ENCODE data around the gene FAM234B. TPM values are rescaled to one million over a fixed set of nuclear protein-coding genes. Genes with fewer than 3 reads are reported as not detected.
"Not testable (repeated sequence)": the region's sequence is repeated elsewhere in the genome, so short reads cannot be mapped to it uniquely, and the experiment has no call there.

FAM234B gene
- total and polyA plus RNA-seq, 2 donors from 2014 or later: 9.6 TPM

DNA sequence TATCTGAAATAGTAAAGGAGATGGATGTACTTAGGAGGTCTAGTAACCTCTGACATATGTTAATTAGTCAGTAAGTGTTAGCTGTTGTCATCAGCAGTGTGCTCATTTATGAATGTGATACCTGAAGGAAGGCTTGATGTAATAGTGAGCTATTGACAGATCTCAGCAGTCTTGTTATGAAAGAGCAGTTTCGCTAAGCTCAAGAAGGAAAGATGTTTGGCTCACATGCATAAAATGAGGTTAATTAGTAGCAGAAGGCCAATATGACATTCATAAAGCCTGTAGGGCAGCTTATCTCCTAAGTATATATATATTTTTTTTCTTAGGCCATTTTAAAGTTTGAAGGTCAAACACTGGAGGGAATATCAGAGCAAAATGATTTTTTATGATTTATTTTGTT lies 2.8 kb downstream of the FAM234B start:
- Histone ChIP-seq H3K27me3 (ENCODE audit: control insufficient read depth, insufficient read depth, low read length) (no peaks in the 10 kb centered on the region), H3K27ac (ENCODE audit: low read depth in 2 of 2, low read length in 2 of 2) (no peak overlapping the region), H3K9ac (ENCODE audit: low read length in 3 of 3) (no peak overlapping the region), H3K36me3 (ENCODE audit: control insufficient read depth in 2 of 3, insufficient read depth in 3 of 3, low read length in 3 of 3) (no peaks in the 10 kb centered on the region), H3K9me3 (ENCODE audit: control insufficient read depth in 2 of 3, insufficient read depth in 1 of 3, low read length in 3 of 3) (no peaks in the 10 kb centered on the region), H3K4me3 (ENCODE audit: low read length in 3 of 3) (no peak overlapping the region), H3K4me1 (ENCODE audit: control insufficient read depth in 2 of 3, insufficient read depth in 2 of 3, low read depth in 1 of 3, low read length in 3 of 3) (no peaks in the 10 kb centered on the region)
- TF ChIP-seq, protein P1, sequence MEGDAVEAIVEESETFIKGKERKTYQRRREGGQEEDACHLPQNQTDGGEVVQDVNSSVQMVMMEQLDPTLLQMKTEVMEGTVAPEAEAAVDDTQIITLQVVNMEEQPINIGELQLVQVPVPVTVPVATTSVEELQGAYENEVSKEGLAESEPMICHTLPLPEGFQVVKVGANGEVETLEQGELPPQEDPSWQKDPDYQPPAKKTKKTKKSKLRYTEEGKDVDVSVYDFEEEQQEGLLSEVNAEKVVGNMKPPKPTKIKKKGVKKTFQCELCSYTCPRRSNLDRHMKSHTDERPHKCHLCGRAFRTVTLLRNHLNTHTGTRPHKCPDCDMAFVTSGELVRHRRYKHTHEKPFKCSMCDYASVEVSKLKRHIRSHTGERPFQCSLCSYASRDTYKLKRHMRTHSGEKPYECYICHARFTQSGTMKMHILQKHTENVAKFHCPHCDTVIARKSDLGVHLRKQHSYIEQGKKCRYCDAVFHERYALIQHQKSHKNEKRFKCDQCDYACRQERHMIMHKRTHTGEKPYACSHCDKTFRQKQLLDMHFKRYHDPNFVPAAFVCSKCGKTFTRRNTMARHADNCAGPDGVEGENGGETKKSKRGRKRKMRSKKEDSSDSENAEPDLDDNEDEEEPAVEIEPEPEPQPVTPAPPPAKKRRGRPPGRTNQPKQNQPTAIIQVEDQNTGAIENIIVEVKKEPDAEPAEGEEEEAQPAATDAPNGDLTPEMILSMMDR (IDR thresholded peaks at IDR 0.05; ENCODE audit: borderline replicate concordance, extremely low read depth, insufficient read depth): no peak
- intact Hi-C loops (cut with DNase I): no loop called here
- DNase-seq: no peak
- no peak for FAIRE-seq

DNA sequence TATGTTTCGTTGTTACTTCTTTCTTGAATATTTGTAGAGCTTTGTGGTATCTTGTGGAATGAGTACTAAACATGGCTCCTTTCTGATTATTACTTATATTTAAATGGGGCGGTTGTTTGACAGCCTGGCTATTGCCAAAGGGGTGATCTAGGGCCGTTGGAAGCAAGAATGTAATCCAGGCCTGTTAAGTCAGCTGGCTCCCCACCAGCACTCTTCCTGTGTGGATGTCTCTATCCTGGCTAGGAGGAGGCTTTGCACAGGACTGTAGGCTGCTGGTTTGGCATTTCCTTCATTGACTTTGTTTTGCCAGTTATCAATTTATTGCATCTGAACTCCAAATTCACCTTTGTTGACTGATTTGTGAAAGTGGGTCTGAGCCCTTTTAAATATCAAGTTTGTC lies 5.6 kb downstream of the FAM234B start:
- H3K36me3 ChIP-seq (ENCODE audit: control insufficient read depth in 2 of 3, insufficient read depth in 3 of 3, low read length in 3 of 3): no peaks in the 10 kb centered on the region
- H3K27ac ChIP-seq (ENCODE audit: low read depth in 2 of 2, low read length in 2 of 2): no peak overlapping the region
- no peak overlapping the region for H3K9ac ChIP-seq (ENCODE audit: low read length in 3 of 3)
- DNase-seq (no peak), FAIRE-seq (no peak)
- no peaks in the 10 kb centered on the region for H3K4me1 ChIP-seq (ENCODE audit: control insufficient read depth in 2 of 3, insufficient read depth in 2 of 3, low read depth in 1 of 3, low read length in 3 of 3)
- TF ChIP-seq, protein P1 (IDR thresholded peaks at IDR 0.05; ENCODE audit: borderline replicate concordance, extremely low read depth, insufficient read depth): no peak
- H3K4me3 ChIP-seq (ENCODE audit: low read length in 3 of 3): no peak overlapping the region
- H3K27me3 ChIP-seq (ENCODE audit: control insufficient read depth, insufficient read depth, low read length): no peaks in the 10 kb centered on the region
- no peaks in the 10 kb centered on the region for H3K9me3 ChIP-seq (ENCODE audit: control insufficient read depth in 2 of 3, insufficient read depth in 1 of 3, low read length in 3 of 3)
- intact Hi-C loops (cut with DNase I): no loop called here

GRCh38 chr12:13052421-13052820 lies 8.2 kb downstream of the FAM234B start:
- FAIRE-seq: no peak

GRCh38 chr12:13053617-13054016 lies 9.4 kb downstream of the FAM234B start:
- intact Hi-C loops (cut with DNase I); H3K27me3 ChIP-seq (ENCODE audit: control insufficient read depth, insufficient read depth, low read length); H3K36me3 ChIP-seq (ENCODE audit: control insufficient read depth in 2 of 3, insufficient read depth in 3 of 3, low read length in 3 of 3); H3K9me3 ChIP-seq (ENCODE audit: control insufficient read depth in 2 of 3, insufficient read depth in 1 of 3, low read length in 3 of 3); H3K4me3 ChIP-seq (ENCODE audit: low read length in 3 of 3); H3K9ac ChIP-seq (ENCODE audit: low read length in 3 of 3); FAIRE-seq; DNase-seq; H3K27ac ChIP-seq (ENCODE audit: low read depth in 2 of 2, low read length in 2 of 2); H3K4me1 ChIP-seq (ENCODE audit: control insufficient read depth in 2 of 3, insufficient read depth in 2 of 3, low read depth in 1 of 3, low read length in 3 of 3): not testable (repeated sequence)

More at GRCh38 chr12:13052421-13052820, 8.2 kb downstream of the FAM234B start:
- H3K36me3 ChIP-seq (ENCODE audit: control insufficient read depth in 2 of 3, insufficient read depth in 3 of 3, low read length in 3 of 3): no peaks in the 10 kb centered on the region
- intact Hi-C loops (cut with DNase I): no loop called here
- TF ChIP-seq, protein P1 (IDR thresholded peaks at IDR 0.05; ENCODE audit: borderline replicate concordance, extremely low read depth, insufficient read depth): no peak
- no peak overlapping the region for H3K9ac ChIP-seq (ENCODE audit: low read length in 3 of 3)
- H3K9me3 ChIP-seq (ENCODE audit: control insufficient read depth in 2 of 3, insufficient read depth in 1 of 3, low read length in 3 of 3): no peaks in the 10 kb centered on the region
- DNase-seq: no peak
- no peaks in the 10 kb centered on the region for H3K4me1 ChIP-seq (ENCODE audit: control insufficient read depth in 2 of 3, insufficient read depth in 2 of 3, low read depth in 1 of 3, low read length in 3 of 3)
- no peak overlapping the region for H3K4me3 ChIP-seq (ENCODE audit: low read length in 3 of 3)
- H3K27ac ChIP-seq (ENCODE audit: low read depth in 2 of 2, low read length in 2 of 2): no peak overlapping the region
- no peaks in the 10 kb centered on the region for H3K27me3 ChIP-seq (ENCODE audit: control insufficient read depth, insufficient read depth, low read length)
